SK-N-SH (cell line): ENCODE measurements around the gene ST7. TPM values are rescaled to one million over a fixed set of nuclear protein-coding genes. Genes with fewer than 3 reads are reported as not detected.

Experiments
- CTCF ChIA-PET: fragments of 300-600, 350-600 bp; formaldehyde crosslinking; extraction: SDS; loops from one replicate; lab custom pipeline; 2021; lab: Yijun Ruan, JAX
- POLR2A ChIA-PET: fragments of 350-600 bp; sonication (Branson Sonifier 250); formaldehyde crosslinking; extraction: SDS; loops from one replicate; lab custom pipeline; 2020; ENCODE audit warnings: antibody characterized with exemption, inconsistent platforms; lab: Yijun Ruan, JAX
- DNase-seq: peaks from one replicate; pipeline ENCODE4 v3.0.0; 2012
- H2AFZ ChIP-seq: fragments of 200-600 bp; sonication (generic); 2 replicates; pipeline ENCODE4 v1.8.1; 2016; ENCODE audit warnings: antibody characterized with exemption, mild to moderate bottlenecking, low read depth
- H3F3A ChIP-seq: fragments of 200-600 bp; sonication (generic); replicated peaks from 2 replicates; pipeline ENCODE3; 2016; ENCODE audit warnings: antibody characterized with exemption, mild to moderate bottlenecking; ENCODE audit not compliant: insufficient read depth
- H3K27ac ChIP-seq, 2 experiments: fragments of 200-500 bp in 1 of 2; fragments of 200-600 bp in 1 of 2; sonication (Bioruptor generic) in 1 of 2; sonication (generic), shearing (Covaris generic) in 1 of 2; 2 replicates each; pipeline versions ENCODE4 v1.5.1 to v1.6.1; 2014 to 2016; ENCODE audit warnings: low read depth in 2 of 2, inconsistent platforms in 1 of 2, low read length in 1 of 2, mild to moderate bottlenecking in 1 of 2, mixed read lengths in 1 of 2
- H3K27me3 ChIP-seq: fragments of 200-600 bp; sonication (generic), shearing (Covaris generic); 2 replicates; pipeline ENCODE4 v1.6.1; 2016; ENCODE audit warnings: mixed run types; ENCODE audit not compliant: insufficient read depth
- H3K36me3 ChIP-seq, 2 experiments: fragments of 200-500 bp in 1 of 2; fragments of 200-600 bp in 1 of 2; sonication (Bioruptor generic) in 1 of 2; sonication (generic) in 1 of 2; replicated peaks in 1 of 2; 2 replicates each; pipeline versions ENCODE3 to v1.5.1; 2014 to 2016; ENCODE audit warnings: low read length in 1 of 2, mild to moderate bottlenecking in 1 of 2; ENCODE audit not compliant: insufficient read depth in 2 of 2, control insufficient read depth in 1 of 2
- H3K4me1 ChIP-seq, 2 experiments: fragments of 200-500 bp in 1 of 2; fragments of 200-600 bp in 1 of 2; sonication (Bioruptor generic) in 1 of 2; sonication (generic), shearing (Covaris generic) in 1 of 2; 2 replicates each; pipeline versions ENCODE4 v1.5.1 to v1.6.1; 2014 to 2016; ENCODE audit warnings: low read depth in 1 of 2, low read length in 1 of 2, mixed run types in 1 of 2; ENCODE audit not compliant: insufficient read depth in 2 of 2, control insufficient read depth in 1 of 2
- H3K4me2 ChIP-seq: fragments of 200-600 bp; sonication (generic), shearing (Covaris generic); 2 replicates; pipeline ENCODE4 v1.6.1; 2017; ENCODE audit warnings: mixed run types
- H3K4me3 ChIP-seq, 2 experiments: fragments of 200-500 bp in 1 of 2; fragments of 200-600 bp in 1 of 2; sonication (Bioruptor generic) in 1 of 2; sonication (generic), shearing (Covaris generic) in 1 of 2; 2 replicates each; pipeline versions ENCODE4 v1.5.1 to v1.8.1; 2014 to 2016; ENCODE audit warnings: low read depth in 2 of 2, inconsistent platforms in 1 of 2, low read length in 1 of 2, mild to moderate bottlenecking in 1 of 2, mixed read lengths in 1 of 2, moderate library complexity in 1 of 2
- H3K79me2 ChIP-seq: fragments of 200-600 bp; sonication (generic); 2 replicates; pipeline ENCODE4 v1.8.1; 2017; ENCODE audit warnings: mild to moderate bottlenecking; ENCODE audit not compliant: insufficient read depth
- H3K9ac ChIP-seq: fragments of 200-600 bp; sonication (generic); 2 replicates; pipeline ENCODE4 v1.6.1; 2017; ENCODE audit warnings: mixed run types
- H3K9me2 ChIP-seq: fragments of 200-600 bp; sonication (generic); 2 replicates; pipeline ENCODE4 v1.6.1; 2017; ENCODE audit warnings: mixed run types
- H3K9me3 ChIP-seq: fragments of 200-600 bp; sonication (generic); 2 replicates; pipeline ENCODE4 v1.6.1; 2017; ENCODE audit warnings: mixed run types, mild to moderate bottlenecking, moderate library complexity
- H4K20me1 ChIP-seq: fragments of 200-600 bp; sonication (generic); 2 replicates; pipeline ENCODE4 v1.6.1; 2017; ENCODE audit warnings: mild to moderate bottlenecking, mixed run types; ENCODE audit not compliant: insufficient read depth
- CHD2 ChIP-seq: fragments of 150-350 bp; IDR thresholded peaks from 2 replicates; pipeline ENCODE4 v1.6.1; 2018; ENCODE audit warnings: low read length; ENCODE audit not compliant: partially characterized antibody
- CTCF ChIP-seq: fragments of 200-600 bp; sonication (generic); IDR thresholded peaks from 2 replicates; pipeline ENCODE4 v1.6.1; 2017; ENCODE audit warnings: antibody characterized with exemption, mild to moderate bottlenecking, moderate library complexity
- FOXJ3 ChIP-seq: sonication (generic); formaldehyde crosslinking; IDR thresholded peaks from 2 replicates; pipeline ENCODE4 v1.5.1; 2020; ENCODE audit warnings: mild to moderate bottlenecking, missing genetic modification reagents
- GABPA ChIP-seq: IDR thresholded peaks from 2 replicates; pipeline ENCODE4 v1.4.0; 2012; ENCODE audit warnings: low read depth, mild to moderate bottlenecking
- JUND ChIP-seq: IDR thresholded peaks from 2 replicates; pipeline ENCODE4 v1.4.0; 2012
- MEF2A ChIP-seq: IDR thresholded peaks from 2 replicates; pipeline ENCODE4 v1.4.0; 2012; ENCODE audit warnings: low read depth, borderline replicate concordance
- MXI1 ChIP-seq: IDR thresholded peaks from 2 replicates; pipeline ENCODE4 v1.6.1; 2012; ENCODE audit warnings: mild to moderate bottlenecking, low read depth, low read length, improper control_type of control experiment
- POLR2AphosphoS5 ChIP-seq: IDR thresholded peaks from 2 replicates; pipeline ENCODE4 v1.6.1; 2012; ENCODE audit warnings: low read depth, low read length
- RAD21 ChIP-seq: IDR thresholded peaks from 2 replicates; pipeline ENCODE4 v1.6.1; 2012; ENCODE audit warnings: mild to moderate bottlenecking, low read length
- RCOR1 ChIP-seq: fragments of 150-350 bp; IDR thresholded peaks from 2 replicates; pipeline ENCODE4 v1.6.1; 2017; ENCODE audit warnings: antibody characterized with exemption, low read length
- RFX5 ChIP-seq: IDR thresholded peaks from 2 replicates; pipeline ENCODE4 v1.6.1; 2012; ENCODE audit warnings: mild to moderate bottlenecking, improper control_type of control experiment, low read length
- TAF1 ChIP-seq: IDR thresholded peaks from 2 replicates; pipeline ENCODE4 v1.6.1; 2012; ENCODE audit warnings: low read depth, mild to moderate bottlenecking, low read length, moderate library complexity, borderline replicate concordance
- YY1 ChIP-seq: IDR thresholded peaks from 2 replicates; pipeline ENCODE4 v1.4.0; 2012; ENCODE audit warnings: low read depth, mild to moderate bottlenecking
- WGBS: methylation state at CpG from one replicate; pipeline ENCODE4 v1.1.6; 2017; ENCODE audit warnings: low lambda C conversion rate; 5-methylcytosine and 5-hydroxymethylcytosine counted together
- polyA plus RNA-seq, 3 experiments: library from polyadenylated mRNA; depleted of rRNA; stranded (reverse); fragments of >200 nt; gene quantifications; 2 replicates each; pipeline ENCODE4 v1.2.3, GENCODE V29; 2012
- TF ChIP-seq, protein P1 (sequence below): fragments of 150-350 bp; IDR thresholded peaks from 2 replicates; pipeline ENCODE4 v1.6.1; 2017; ENCODE audit warnings: antibody characterized with exemption, low read length, low read depth, borderline replicate concordance

Gene ST7
- polyA plus RNA-seq, 1 of the 3 experiments (the other 2 are of a cell fraction): 23.5 TPM

DNA sequence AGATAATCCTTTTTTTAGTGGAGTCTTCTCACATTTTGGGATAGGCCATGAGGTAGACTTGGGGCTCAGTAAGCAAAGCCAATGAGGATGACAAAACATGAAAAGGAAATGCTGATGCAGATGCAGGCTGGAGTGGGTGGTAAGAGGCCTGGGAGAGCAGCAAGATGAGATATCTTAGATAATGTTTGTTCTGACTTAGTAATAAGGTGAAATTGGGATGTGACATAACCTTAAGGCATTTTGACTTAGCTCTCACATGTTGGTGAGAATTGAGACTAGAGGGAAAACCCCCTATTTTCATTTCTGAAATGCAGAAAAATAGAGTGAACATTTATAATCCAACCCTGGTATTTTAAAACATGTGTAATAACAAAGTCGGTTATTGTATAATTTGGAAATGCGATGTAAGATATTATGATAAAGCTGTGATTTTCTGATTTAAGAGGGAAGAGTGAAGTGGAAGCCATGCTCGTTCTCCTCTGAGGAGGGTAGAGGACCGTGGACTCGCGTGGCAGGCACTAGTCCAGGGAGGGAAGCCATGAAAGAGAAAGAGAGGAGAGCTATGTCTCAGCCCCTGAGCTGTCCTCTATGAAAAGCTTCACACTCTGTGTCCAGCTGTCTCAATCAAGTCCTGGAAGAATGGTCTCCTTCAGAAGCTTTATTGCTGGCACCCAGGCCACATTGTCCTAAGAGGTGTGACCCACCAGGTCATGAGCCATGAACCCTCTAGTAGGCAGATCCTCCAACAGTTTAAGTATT is 57.3 kb downstream of the ST7 start:
- CTCF ChIA-PET: interaction anchor here (0.8 to 8.4 kb wide), 12 partner anchors 10 to 116 kb away, joined by 3 to 58 read pairs (median 4); no protein-coding TSS in a partner anchor
- no peak for DNase-seq
- H3K79me2 ChIP-seq: peaks cover 30% of the 10 kb centered on the region; the same call in 1 of the 2 replicates

GRCh38 chr7:117011419-117012260 is 58.3 kb downstream of the ST7 start:
- H3K4me2 ChIP-seq: no peak overlapping the region
- no peaks in the 10 kb centered on the region for H3K9me2 ChIP-seq
- no peak overlapping the region for H3K27ac ChIP-seq
- H3K36me3 ChIP-seq: no peaks in the 10 kb centered on the region
- peaks cover 8% of the 10 kb centered on the region for H3F3A ChIP-seq
- peaks cover 27% of the 10 kb centered on the region for H3K79me2 ChIP-seq
- 78% methylated on average over 6 of the region's 6 CpGs for WGBS
- H3K9ac ChIP-seq: no peak overlapping the region
- peaks cover 18 to 20% of the 10 kb centered on the region in 2 experiments; a peak in 3 of 4 replicates for H3K4me1 ChIP-seq
- no peaks in the 10 kb centered on the region for H3K27me3 ChIP-seq
- no peaks in the 10 kb centered on the region for H4K20me1 ChIP-seq
- TF ChIP-seq RFX5: no peak
- TF ChIP-seq, all 33 proteins: peak for 0
- ChIA-PET POLR2A (interaction anchor here (0.6 kb wide), 1 partner anchor 735 kb away, joined by 5 read pairs; no protein-coding TSS in a partner anchor), CTCF (interaction anchor here (0.8 to 8.4 kb wide), 16 partner anchors 11 to 115 kb away, joined by 3 to 58 read pairs (median 4); no protein-coding TSS in a partner anchor)
- DNase-seq: no peak
- H3K4me3 ChIP-seq: no peak overlapping the region
- H2AFZ ChIP-seq: no peak overlapping the region
- H3K9me3 ChIP-seq: no peaks in the 10 kb centered on the region

More for the DNA sequence above, 57.3 kb downstream of the ST7 start:
- Histone ChIP-seq H3K9me3 (no peaks in the 10 kb centered on the region), H2AFZ (no peak overlapping the region), H3K4me1 (peaks cover 14 to 20% of the 10 kb centered on the region in 2 experiments; a peak in 3 of 4 replicates), H3K27me3 (no peaks in the 10 kb centered on the region), H3K9me2 (no peaks in the 10 kb centered on the region), H3K27ac (peak overlapping the region in 1 of 2 experiments; percentile 14; a peak in 2 of 4 replicates), H3K4me2 (no peak overlapping the region), H3K9ac (no peak overlapping the region), H3K36me3 (no peaks in the 10 kb centered on the region), H4K20me1 (no peaks in the 10 kb centered on the region), H3K4me3 (no peak overlapping the region), H3F3A (peaks cover 8% of the 10 kb centered on the region)
- 93% methylated on average over 6 of the region's 6 CpGs for WGBS
- TF ChIP-seq RCOR1 (no peak), FOXJ3 (CRISPR knock-in tag) (no peak), MEF2A (no peak), TAF1 (no peak), CHD2 (no peak), POLR2AphosphoS5 (no peak), GABPA (no peak)
- POLR2A ChIA-PET: interaction anchor here (0.6 kb wide), 1 partner anchor 734 kb away, joined by 5 read pairs; no protein-coding TSS in a partner anchor

- 89% methylated on average over 2 of the region's 2 CpGs for WGBS
- Histone ChIP-seq H3K27ac (no peak overlapping the region), H3K9me2 (no peaks in the 10 kb centered on the region), H2AFZ (no peak overlapping the region), H3K4me2 (no peak overlapping the region), H3K36me3 (no peaks in the 10 kb centered on the region), H3K4me3 (no peak overlapping the region), H3K79me2 (peaks cover 23% of the 10 kb centered on the region), H3K4me1 (peaks cover 18 to 20% of the 10 kb centered on the region in 2 experiments; a peak in 3 of 4 replicates), H4K20me1 (no peaks in the 10 kb centered on the region), H3K9me3 (no peaks in the 10 kb centered on the region), H3K27me3 (no peaks in the 10 kb centered on the region), H3F3A (peaks cover 8% of the 10 kb centered on the region), H3K9ac (no peak overlapping the region)
- ChIA-PET POLR2A (no interaction called here), CTCF (interaction anchor here (1.0 to 8.4 kb wide), 15 partner anchors 10 to 114 kb away, joined by 3 to 58 read pairs (median 5); no protein-coding TSS in a partner anchor)
- no peak for DNase-seq
- no peak for TF ChIP-seq JUND
- no peak for TF ChIP-seq CTCF
- no peak for TF ChIP-seq YY1
- TF ChIP-seq RAD21: no peak
- TF ChIP-seq MEF2A: no peak
- TF ChIP-seq MXI1: no peak
- TF ChIP-seq, protein P1, sequence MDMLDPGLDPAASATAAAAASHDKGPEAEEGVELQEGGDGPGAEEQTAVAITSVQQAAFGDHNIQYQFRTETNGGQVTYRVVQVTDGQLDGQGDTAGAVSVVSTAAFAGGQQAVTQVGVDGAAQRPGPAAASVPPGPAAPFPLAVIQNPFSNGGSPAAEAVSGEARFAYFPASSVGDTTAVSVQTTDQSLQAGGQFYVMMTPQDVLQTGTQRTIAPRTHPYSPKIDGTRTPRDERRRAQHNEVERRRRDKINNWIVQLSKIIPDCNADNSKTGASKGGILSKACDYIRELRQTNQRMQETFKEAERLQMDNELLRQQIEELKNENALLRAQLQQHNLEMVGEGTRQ: no peak
Measured at GRCh38 chr7:117012284-117012683, 59.0 kb downstream of the ST7 start.
